Measurements from ENCODE around the gene UCKL1. TPM values are rescaled to one million over a fixed set of nuclear protein-coding genes. Genes with fewer than 3 reads are reported as not detected.

The UCKL1 gene
- total and polyA plus RNA-seq, 2 experiments from 2014 or later = 18.5 to 52.2 TPM

GRCh38 chr20:63924241-63924640 lies 32.0 kb downstream of the UCKL1 start:
- Histone ChIP-seq H3K9me3 (ENCODE audit: low read depth) (no peaks in the 10 kb centered on the region), H3K79me2 (peaks cover 77% of the 10 kb centered on the region), H3K4me1 (ENCODE audit: insufficient read depth) (peaks cover 5% of the 10 kb centered on the region), H3K4me2 (no peak overlapping the region), H3K9me2 (replicated peaks; ENCODE audit: insufficient read depth) (no peaks in the 10 kb centered on the region), H2AFZ (no peak overlapping the region), H3K27ac (no peak overlapping the region), H3K27me3 (no peaks in the 10 kb centered on the region), H3K4me3 (no peak overlapping the region), H4K20me1 (ENCODE audit: insufficient read depth, poor library complexity, severe bottlenecking) (peaks cover 45% of the 10 kb centered on the region), H3K36me3 (replicated peaks; ENCODE audit: insufficient read depth, low read depth) (peaks cover 3% of the 10 kb centered on the region)
- TF ChIP-seq EZH2phosphoT487 (IDR thresholded peaks at IDR 0.05; ENCODE audit: low read depth, severe bottlenecking, unreplicated experiment) = no peak
- TF ChIP-seq, protein P1, sequence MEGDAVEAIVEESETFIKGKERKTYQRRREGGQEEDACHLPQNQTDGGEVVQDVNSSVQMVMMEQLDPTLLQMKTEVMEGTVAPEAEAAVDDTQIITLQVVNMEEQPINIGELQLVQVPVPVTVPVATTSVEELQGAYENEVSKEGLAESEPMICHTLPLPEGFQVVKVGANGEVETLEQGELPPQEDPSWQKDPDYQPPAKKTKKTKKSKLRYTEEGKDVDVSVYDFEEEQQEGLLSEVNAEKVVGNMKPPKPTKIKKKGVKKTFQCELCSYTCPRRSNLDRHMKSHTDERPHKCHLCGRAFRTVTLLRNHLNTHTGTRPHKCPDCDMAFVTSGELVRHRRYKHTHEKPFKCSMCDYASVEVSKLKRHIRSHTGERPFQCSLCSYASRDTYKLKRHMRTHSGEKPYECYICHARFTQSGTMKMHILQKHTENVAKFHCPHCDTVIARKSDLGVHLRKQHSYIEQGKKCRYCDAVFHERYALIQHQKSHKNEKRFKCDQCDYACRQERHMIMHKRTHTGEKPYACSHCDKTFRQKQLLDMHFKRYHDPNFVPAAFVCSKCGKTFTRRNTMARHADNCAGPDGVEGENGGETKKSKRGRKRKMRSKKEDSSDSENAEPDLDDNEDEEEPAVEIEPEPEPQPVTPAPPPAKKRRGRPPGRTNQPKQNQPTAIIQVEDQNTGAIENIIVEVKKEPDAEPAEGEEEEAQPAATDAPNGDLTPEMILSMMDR (IDR thresholded peaks at IDR 0.05; ENCODE audit: poor library complexity) = no peak
- no peak for TF ChIP-seq EZH2 (IDR thresholded peaks at IDR 0.05; ENCODE audit: borderline replicate concordance)
- DNase-seq (ENCODE audit: low spot score) = no peak
- 82% methylated on average over 9 of the region's 9 CpGs for WGBS (ENCODE audit: low lambda C conversion rate, missing lambda C conversion rate)

DNA sequence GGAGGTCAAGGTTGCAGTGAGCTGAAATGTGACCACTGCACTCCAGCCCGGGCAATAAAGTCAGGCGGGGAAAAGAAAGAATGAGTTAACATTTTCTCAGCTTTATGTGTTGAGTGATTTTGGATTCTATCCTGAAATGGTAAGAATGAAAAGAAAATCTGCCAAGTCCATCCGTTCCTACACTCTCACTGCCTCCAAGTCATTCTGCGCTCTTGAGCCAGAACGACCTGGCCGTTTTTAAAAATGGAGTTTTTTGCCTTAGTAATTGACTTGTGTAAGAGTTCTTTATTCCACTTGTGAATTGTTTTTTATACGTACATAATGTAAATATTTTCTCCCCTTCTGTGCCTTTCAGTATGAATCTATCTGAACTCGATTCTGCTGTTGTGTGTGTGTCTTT lies 32.6 kb downstream of the UCKL1 start:
- no peak overlapping the region for H3K27ac ChIP-seq
- no peaks in the 10 kb centered on the region for H3K27me3 ChIP-seq
- peaks cover 3% of the 10 kb centered on the region for H3K36me3 ChIP-seq (replicated peaks; ENCODE audit: insufficient read depth, low read depth)
- H2AFZ ChIP-seq = no peak overlapping the region
- DNase-seq (ENCODE audit: low spot score) = no peak
- no peaks in the 10 kb centered on the region for H3K9me2 ChIP-seq (replicated peaks; ENCODE audit: insufficient read depth)
- H3K79me2 ChIP-seq = peaks cover 83% of the 10 kb centered on the region
- H3K9me3 ChIP-seq (ENCODE audit: low read depth) = no peaks in the 10 kb centered on the region
- WGBS (ENCODE audit: low lambda C conversion rate, missing lambda C conversion rate) = 76% methylated on average over 8 of the region's 8 CpGs
- peaks cover 45% of the 10 kb centered on the region for H4K20me1 ChIP-seq (ENCODE audit: insufficient read depth, poor library complexity, severe bottlenecking)
- H3K4me2 ChIP-seq = no peak overlapping the region
- TF ChIP-seq EZH2 (IDR thresholded peaks at IDR 0.05; ENCODE audit: borderline replicate concordance) (no peak), EZH2phosphoT487 (IDR thresholded peaks at IDR 0.05; ENCODE audit: low read depth, severe bottlenecking, unreplicated experiment) (no peak)
- TF ChIP-seq, protein P1 (IDR thresholded peaks at IDR 0.05; ENCODE audit: poor library complexity) = no peak
- no peak overlapping the region for H3K4me3 ChIP-seq
- H3K4me1 ChIP-seq (ENCODE audit: insufficient read depth) = peaks cover 5% of the 10 kb centered on the region

GRCh38 chr20:63920226-63920625 lies 36.0 kb downstream of the UCKL1 start:
- no peaks in the 10 kb centered on the region for H3K36me3 ChIP-seq (replicated peaks; ENCODE audit: insufficient read depth, low read depth)
- WGBS (ENCODE audit: low lambda C conversion rate, missing lambda C conversion rate) = over 99% methylated on average over 22 of the region's 23 CpGs
- no peaks in the 10 kb centered on the region for H3K27me3 ChIP-seq
- no peaks in the 10 kb centered on the region for H3K9me3 ChIP-seq (ENCODE audit: low read depth)
- peaks cover 36% of the 10 kb centered on the region for H4K20me1 ChIP-seq (ENCODE audit: insufficient read depth, poor library complexity, severe bottlenecking)
- H3K79me2 ChIP-seq = peaks cover 93% of the 10 kb centered on the region
- no peak for DNase-seq (ENCODE audit: low spot score)
- H3K4me1 ChIP-seq (ENCODE audit: insufficient read depth) = peaks cover 5% of the 10 kb centered on the region
- no peak overlapping the region for H2AFZ ChIP-seq
- no peak for TF ChIP-seq EZH2phosphoT487 (IDR thresholded peaks at IDR 0.05; ENCODE audit: low read depth, severe bottlenecking, unreplicated experiment)
- H3K9me2 ChIP-seq (replicated peaks; ENCODE audit: insufficient read depth) = no peaks in the 10 kb centered on the region
- no peak overlapping the region for H3K4me3 ChIP-seq
- H3K4me2 ChIP-seq = no peak overlapping the region
- H3K27ac ChIP-seq = no peak overlapping the region

DNA sequence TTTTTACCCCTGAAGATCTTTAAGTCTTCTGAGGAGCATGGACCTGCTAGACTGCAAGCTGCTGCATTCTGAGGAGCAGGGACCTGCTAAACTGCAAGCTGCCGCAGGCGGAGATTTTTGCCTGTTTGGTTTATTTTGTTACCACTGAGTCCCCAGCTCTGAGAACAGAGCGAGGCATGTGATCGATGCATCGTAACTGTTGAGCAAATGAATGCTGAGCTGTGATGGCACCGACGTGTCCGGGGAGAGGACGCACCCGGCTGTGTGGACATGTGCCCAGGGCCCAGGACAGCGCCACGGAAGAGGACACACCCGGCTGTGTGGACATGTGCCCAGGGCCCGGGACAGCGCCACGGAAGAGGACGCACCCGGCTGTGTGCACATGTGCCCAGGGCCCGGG lies 37.1 kb downstream of the UCKL1 start:
- Histone ChIP-seq H3K27me3 (no peaks in the 10 kb centered on the region), H3K4me3 (no peak overlapping the region), H3K79me2 (peaks cover 93% of the 10 kb centered on the region), H4K20me1 (ENCODE audit: insufficient read depth, poor library complexity, severe bottlenecking) (peaks cover 31% of the 10 kb centered on the region), H3K27ac (no peak overlapping the region), H3K4me1 (ENCODE audit: insufficient read depth) (peaks cover 5% of the 10 kb centered on the region), H3K36me3 (replicated peaks; ENCODE audit: insufficient read depth, low read depth) (no peaks in the 10 kb centered on the region), H3K4me2 (no peak overlapping the region), H2AFZ (no peak overlapping the region), H3K9me2 (replicated peaks; ENCODE audit: insufficient read depth) (no peaks in the 10 kb centered on the region), H3K9me3 (ENCODE audit: low read depth) (no peaks in the 10 kb centered on the region)
- TF ChIP-seq EZH2phosphoT487 (IDR thresholded peaks at IDR 0.05; ENCODE audit: low read depth, severe bottlenecking, unreplicated experiment) (no peak), EZH2 (IDR thresholded peaks at IDR 0.05; ENCODE audit: borderline replicate concordance) (no peak)
- TF ChIP-seq, protein P1 (IDR thresholded peaks at IDR 0.05; ENCODE audit: poor library complexity) = no peak
- WGBS (ENCODE audit: low lambda C conversion rate, missing lambda C conversion rate) = 96% methylated on average over 8 of the region's 19 CpGs
- no peak for DNase-seq (ENCODE audit: low spot score)

Data from hepatocyte (in vitro differentiated cells).